ENCODE data around the gene HOXA7.

Gene HOXA7

GRCh38 chr7:27156508-27156898 is at the start of gene HOXA7:
HOXA7 (minus strand) TSS chr7:27156675; CDS start chr7:27156545, 130 bp downstream.
- DNase-seq: peak; percentile 94

- DNase-seq: peak; percentile 45
Observed at GRCh38 chr7:27205325-27206280, 49.1 kb upstream of the HOXA7 start.

GRCh38 chr7:27204851-27205322 is 48.4 kb upstream of the HOXA7 start:
- DNase-seq: peak; percentile 60

GRCh38 chr7:27203964-27204594 is 47.6 kb upstream of the HOXA7 start:
- DNase-seq: peak; percentile 36

- DNase-seq: peak; percentile 38
Observed at GRCh38 chr7:27203365-27203953, 47.0 kb upstream of the HOXA7 start.

GRCh38 chr7:27202862-27203134 is 46.3 kb upstream of the HOXA7 start:
- DNase-seq: peak; percentile 11

GRCh38 chr7:27202018-27202861 is 45.8 kb upstream of the HOXA7 start:
- DNase-seq: peak; percentile 51

GRCh38 chr7:27201580-27202017 is 45.1 kb upstream of the HOXA7 start:
- no peak for DNase-seq

- peak; percentile 56 for DNase-seq
Observed at GRCh38 chr7:27200761-27201579, 44.5 kb upstream of the HOXA7 start.

- DNase-seq: peak; percentile 77
Observed at GRCh38 chr7:27199849-27200760, 43.6 kb upstream of the HOXA7 start, which contains the start of gene HOXA13. HOXA13 (minus strand) TSS chr7:27200091; CDS start chr7:27200077, 14 bp downstream.

GRCh38 chr7:27198871-27199801 is 42.7 kb upstream of the HOXA7 start:
- DNase-seq: peak; percentile 73

- peak; percentile 57 for DNase-seq
Observed at GRCh38 chr7:27198138-27198841, 41.8 kb upstream of the HOXA7 start.

GRCh38 chr7:27197137-27198042 is 40.9 kb upstream of the HOXA7 start:
- peak; percentile 47 for DNase-seq

GRCh38 chr7:27196287-27196767 is 39.9 kb upstream of the HOXA7 start:
- DNase-seq: peak; percentile 90

GRCh38 chr7:27194686-27195379 is 38.4 kb upstream of the HOXA7 start:
- peak; percentile 42 for DNase-seq

- DNase-seq: no peak
Observed at GRCh38 chr7:27194002-27194352, 37.5 kb upstream of the HOXA7 start.
